UCSD-AML1 (cell line): ENCODE data around the gene SBK2.
"Not testable (repeated sequence)": the region's sequence is repeated elsewhere in the genome, so short reads cannot be mapped to it uniquely, and the experiment has no call there.

Experiments
- DNase-seq: peaks from one replicate; lab custom pipeline; 2025; ENCODE audit not compliant: unreplicated experiment; lab: John Stamatoyannopoulos, UW

Gene SBK2, protein sequence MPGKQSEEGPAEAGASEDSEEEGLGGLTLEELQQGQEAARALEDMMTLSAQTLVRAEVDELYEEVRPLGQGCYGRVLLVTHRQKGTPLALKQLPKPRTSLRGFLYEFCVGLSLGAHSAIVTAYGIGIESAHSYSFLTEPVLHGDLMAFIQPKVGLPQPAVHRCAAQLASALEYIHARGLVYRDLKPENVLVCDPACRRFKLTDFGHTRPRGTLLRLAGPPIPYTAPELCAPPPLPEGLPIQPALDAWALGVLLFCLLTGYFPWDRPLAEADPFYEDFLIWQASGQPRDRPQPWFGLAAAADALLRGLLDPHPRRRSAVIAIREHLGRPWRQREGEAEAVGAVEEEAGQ

DNA sequence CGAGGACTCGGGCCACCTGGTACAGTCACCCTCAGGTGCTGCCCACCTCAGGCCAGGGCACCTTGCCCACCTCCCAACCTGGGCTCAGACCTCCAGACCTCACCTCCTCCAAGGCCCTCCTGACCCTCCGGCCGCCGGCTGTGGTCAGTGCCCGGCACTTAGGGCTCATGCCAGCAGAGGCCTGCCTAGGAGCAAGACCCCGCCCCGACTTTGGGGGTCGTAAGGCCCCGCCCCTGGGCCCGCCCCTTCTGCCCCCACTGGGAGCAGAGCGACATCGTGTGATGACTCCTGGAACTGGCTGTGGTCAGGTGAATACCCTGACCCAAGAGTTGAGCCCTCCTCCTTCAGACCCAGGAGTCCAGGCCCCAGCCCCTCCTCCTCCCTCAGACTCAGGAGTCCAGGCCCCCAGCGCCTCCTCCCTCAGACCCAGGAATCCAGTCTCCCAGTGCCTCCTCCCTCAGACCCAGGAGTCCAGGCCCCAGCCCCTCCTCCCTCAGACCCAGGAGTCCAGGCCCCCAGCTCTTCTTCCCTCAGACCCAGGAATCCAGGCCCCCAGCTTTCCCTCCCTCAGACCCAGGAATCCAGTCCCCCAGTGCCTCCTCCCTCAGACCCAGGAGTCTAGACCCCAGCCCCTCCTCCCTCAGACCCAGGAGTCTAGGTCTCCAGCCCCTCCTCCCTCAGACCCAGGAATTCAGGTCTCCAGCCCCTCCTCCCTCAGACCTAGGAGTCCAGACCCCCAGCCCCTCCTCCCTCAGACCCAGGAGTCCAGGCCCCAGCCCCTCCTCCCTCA is at the start of gene SBK2:
SBK2 (minus strand) TSS at position 183 of the 790 bp plus-strand sequence. CDS start 839 bp downstream, outside the sequence.
- no peak for DNase-seq

- peak; percentile 78 for DNase-seq
Measured at GRCh38 chr19:55585658-55586339, 48.9 kb upstream of the SBK2 start.

DNA sequence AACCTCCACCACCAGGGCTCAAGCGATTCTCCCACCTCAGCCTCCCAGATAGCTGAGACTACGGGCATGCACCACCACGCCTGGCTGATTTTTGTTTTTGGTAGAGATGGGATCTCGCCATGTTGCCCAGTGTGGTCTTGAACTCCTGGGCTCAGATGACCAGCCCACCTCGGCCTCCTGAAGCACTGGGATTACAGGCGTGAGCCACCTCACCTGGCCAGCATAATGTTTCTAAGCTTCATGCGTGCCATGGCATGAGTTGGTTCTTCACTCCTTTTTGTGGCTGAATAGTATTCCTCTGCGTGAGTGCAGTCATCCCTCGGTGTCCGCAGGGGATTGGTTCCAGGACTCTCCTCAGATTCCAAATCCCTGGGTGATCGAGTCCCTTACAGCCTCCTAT is 47.9 kb upstream of the SBK2 start:
- DNase-seq, result no peak

DNA sequence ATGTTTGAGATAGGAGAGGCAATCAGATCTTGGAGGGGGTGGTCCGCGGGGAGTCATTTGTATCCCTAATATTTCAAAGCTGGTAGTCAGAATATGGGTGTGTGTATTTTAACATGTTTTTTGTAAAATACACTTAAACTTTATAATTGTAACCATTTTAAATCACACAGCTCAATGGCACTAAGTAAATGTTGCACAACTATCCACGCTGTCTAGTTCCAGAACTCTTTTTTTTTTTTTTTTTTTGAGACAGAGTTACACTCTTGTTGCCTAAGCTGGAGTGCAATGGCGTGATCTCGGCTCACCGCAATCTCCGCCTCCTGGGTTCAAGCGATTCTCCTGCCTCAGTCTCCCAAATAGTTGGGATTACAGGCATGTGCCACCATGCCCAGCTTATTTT is 47.0 kb upstream of the SBK2 start:
- not testable (repeated sequence) for DNase-seq

DNA sequence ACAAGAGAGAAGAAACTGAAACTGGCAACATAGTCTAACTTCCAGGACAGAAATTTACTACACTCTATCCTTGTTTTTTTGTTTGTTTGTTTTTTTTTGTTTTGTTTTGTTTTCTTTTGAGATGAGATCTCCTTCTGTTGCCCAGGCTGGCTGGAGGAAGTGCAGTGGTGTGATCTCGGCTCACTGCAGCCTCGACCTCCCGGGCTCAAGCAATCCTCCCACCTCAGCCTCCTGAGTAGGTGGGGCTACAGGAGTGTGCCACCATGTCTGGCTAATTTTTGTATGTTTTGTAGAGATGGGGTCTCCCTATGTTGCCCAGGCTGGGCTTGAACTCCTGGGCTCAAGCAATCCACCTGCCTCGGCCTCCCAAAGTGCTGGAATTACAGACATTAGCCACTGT is 45.4 kb upstream of the SBK2 start:
- not testable (repeated sequence) for DNase-seq

GRCh38 chr19:55581823-55582223 is 44.9 kb upstream of the SBK2 start:
- DNase-seq, result no peak

DNA sequence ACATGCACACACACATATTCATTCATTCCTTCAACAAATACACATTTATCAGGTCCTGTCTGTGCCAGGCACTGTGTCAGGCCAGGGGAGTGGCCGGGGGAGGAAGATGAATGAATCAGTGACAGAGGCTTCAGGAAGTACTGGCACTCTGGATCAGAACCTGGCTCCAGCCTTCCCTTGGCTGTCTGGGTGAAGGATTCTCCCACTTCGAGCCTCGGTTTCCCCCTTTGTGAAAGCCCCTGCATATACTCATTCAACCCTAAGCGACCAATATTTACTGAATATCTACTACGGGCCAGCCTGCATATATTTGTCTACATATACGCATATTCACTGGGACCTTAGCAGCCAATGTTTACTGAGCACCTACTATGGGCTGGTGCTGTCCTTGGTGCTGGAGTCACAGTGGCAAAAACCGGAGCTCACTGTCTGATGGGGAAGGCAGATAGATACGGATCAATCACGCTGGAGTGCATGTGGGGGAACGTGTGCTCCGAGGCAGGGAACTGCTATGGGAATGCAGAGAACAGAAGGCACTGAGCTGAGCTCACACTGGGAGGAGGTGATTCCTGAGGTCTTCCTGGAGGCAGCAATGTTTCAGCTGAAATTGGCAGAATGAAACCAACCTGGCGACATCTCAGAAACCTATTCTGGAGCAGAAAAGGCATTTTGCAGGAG is 44.4 kb upstream of the SBK2 start:
- no peak for DNase-seq

- DNase-seq, result peak; percentile 89
Measured at GRCh38 chr19:55580628-55581144, 43.8 kb upstream of the SBK2 start, which contains the start of gene ZNF579. Gene ZNF579 (minus strand): TSS chr19:55580848. CDS start chr19:55579639, 1,209 bp downstream.

DNA sequence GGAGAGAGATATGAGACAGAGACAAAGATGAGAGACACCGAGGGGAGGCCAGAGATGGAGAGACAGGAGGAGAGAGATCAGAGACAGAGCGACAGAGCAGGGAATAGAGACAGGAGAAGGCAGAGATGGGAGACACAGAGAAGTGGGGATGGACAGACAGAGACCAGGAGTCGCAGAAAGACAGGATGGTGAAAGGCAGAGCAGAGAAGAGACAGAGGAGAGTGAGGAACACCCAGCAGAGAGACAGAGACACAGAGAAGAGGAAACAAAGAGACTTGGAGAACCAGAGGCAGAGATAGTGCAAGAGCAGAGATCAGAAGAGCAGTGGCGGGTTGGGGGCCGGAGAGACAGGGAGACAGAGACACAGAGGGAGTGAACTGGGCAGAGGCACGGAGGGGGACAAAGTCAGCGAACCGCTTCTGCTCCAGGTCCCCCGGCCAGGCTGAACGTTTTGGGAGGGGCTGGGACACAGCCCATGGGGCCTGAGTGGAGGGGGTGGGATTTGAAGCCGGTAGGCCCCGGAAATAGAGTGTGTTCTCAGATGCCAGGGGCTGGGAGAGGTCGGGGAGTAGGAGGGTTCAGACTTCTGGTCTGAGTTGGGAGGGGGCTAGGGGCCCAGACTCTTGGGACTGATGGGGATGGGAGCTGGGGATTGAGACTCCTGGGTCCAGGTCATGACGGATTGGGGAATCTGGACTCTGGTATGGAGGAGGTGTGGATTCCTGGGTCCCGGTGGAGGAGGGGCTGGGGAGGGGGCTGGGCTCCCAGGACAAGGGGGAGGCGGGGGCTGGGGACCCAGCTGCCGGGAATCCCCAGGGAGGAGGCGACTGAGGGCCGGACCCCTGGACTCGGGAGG is 43.1 kb upstream of the SBK2 start:
- DNase-seq, result no peak

DNA sequence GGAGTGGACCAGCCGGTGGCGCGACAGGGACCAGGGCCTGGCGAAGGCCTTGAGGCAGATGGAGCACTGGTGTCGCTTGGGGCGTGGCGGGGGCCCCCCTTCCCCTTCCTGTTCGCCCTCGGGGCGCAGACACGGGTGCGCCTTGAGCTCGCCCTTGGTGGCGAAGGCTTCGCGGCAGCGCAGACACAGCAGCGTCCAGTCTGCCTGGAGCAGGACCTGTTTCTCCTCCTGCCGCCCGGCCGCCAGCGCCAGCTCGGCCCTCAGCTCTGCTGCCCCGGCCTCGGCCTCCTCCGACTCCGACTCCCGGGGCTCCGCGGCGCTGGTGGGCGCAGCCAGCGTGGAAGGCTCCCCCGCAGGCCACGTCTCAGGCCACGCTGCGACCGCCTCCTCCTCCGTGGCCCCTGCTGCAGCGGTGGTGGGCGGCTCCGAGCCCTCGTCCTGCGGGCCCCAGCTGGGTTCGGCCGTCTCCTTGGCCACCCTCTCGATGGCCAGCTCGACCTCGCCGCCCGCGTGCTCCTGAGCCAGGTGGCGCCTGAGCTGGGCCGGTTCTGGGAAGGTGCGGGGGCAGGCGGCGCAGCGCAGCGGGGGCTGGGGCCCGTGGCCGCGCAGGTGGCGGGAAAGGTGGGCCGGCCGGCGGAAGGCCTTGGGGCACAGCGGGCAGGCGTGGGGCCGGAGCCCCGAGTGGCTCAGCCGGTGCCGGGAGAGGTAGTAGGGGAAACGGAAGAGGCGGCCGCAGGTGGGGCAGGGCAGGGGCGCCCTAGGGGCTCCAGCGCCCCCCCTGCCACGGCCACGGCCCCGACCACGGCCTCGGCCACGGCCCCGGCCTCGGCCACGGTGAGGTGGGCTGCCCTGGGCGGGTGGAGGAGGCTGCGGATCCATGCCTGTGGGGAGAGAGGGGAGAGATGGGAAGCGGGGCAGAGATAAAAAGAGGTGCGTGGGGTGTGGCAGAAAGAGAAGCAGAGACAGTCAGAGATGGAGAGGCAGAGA is 42.1 kb upstream of the SBK2 start:
- no peak for DNase-seq

DNA sequence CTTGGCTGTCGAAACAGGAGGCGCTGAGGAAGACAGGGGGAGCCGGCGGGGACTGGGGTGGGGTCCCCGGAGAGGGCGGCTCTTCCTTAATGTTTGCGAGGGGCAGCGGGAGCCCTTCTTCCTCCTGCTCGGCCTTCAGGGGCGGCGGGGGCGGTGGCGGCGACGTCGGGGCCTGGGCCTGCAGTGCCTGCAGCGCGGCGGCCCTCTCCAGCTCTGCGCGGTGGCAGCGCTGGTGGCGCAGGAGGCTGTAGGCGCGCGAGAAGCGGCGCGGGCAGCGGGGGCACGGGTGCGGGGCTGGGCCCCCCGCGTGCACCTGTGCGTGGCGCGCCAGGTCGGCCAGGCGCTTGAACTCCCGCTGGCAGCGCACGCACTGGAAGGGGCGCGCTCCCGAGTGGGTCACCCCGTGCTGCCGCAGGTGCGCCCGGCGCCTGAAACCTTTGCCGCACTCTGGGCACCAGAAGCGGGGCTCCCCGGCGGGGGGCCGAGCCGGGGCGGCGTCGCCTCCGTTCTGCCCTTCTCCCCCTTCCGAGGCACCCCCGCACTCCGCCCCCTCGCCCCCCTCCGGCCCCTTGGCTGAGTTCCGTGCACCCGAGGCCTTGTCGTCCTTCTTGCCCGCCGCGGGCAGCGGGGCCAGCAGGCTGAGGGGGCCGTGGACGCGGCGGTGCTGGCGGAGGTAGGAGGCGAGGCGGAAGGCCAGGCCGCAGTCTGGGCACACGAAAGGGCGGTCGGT is 41.3 kb upstream of the SBK2 start:
- no peak for DNase-seq

DNA sequence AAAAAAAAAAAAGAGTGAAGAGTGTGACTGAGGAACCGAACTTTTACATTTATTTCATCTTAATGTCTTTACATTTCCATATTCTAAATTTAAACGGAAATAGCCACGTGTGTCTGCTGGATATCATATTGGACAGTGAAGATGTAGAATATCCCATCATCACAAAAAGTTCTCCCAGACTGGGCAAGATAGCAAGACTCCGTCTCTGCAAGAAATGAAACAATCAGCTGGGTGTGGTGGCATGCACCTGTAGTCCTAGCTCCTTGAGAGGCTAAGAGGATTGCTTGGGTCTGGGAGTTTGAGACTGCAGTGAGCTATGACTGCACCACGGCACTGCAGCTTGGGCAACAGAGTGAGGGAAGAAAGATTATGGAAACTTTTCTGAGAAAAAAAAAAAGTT is 39.8 kb upstream of the SBK2 start:
- no peak for DNase-seq

- DNase-seq, result not testable (repeated sequence)
Measured at GRCh38 chr19:55573929-55574328, 37.0 kb upstream of the SBK2 start.

DNA sequence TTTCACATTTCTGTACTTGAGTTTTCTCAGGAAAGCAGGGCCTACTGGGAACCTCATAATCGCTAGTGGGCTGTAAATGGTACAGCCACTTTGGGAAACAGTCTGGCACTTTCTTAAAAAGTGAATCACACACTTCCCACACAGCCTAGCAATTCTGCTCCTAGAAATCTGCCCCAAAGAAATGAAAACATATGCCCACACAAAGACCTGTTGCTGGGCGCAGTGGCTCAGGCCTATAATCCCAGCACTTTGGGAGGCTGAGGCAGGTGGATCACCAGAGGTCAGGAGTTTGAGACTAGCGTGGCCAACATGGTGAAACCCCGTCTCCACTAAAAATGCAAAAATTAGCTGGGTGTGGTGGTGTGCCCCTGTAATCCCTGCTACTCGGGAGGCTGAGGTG is 32.5 kb upstream of the SBK2 start:
- DNase-seq, result not testable (repeated sequence)

DNA sequence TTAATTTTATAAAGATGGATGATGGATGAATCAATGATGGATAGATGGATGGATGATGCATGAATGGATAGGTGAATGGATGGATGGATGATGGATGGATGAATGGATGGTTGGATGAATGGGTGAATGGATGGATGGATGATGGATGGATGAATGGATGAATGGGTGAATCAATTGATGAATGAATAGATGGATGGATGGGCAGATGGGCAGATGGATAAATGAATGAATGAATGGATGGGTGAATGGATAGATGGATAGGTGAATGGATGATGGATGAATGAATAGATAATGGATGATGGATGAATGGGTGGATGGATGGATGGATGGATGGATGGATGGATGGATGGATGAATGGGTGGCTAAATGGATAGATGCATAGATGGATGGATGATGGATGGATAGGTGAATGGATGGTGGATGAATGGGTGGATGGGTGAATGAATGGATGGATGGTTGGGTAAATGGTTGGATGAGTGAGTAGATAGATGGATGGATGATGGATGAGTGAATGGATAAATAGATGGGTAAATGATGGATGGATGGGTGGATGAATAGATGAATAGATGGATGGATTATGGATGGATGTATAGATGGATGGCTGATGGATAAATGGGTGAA is 30.9 kb upstream of the SBK2 start:
- DNase-seq, result no peak

- DNase-seq, result no peak
Measured at GRCh38 chr19:55566823-55567222, 29.9 kb upstream of the SBK2 start.

DNA sequence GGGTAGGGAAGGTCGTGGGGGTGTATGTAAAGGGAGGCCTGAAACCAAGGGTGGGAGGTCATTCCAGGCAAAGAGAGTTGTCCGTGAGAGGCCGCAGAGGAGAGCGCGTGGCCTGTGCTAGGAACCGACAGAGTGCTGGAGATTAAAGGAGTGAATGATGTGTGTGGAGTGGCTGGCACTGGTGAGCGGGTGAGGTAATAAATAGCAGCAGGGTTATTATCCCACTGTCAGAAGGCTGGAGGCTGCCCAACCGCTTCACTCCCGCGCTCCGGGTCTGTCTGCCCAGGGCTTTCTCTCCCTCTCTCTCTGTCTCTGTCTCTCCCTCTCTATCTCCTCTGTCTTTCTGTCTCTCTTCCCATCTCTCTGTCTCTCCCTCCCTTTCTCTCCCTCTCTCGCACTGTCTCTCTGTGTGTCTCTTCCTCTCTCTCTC is 26.3 kb upstream of the SBK2 start:
- DNase-seq, result no peak

- no peak for DNase-seq
Measured at GRCh38 chr19:55559684-55560083, 22.8 kb upstream of the SBK2 start.
